Stimulated activated CD8-positive, alpha-beta memory T cell treated with anti-CD3 and anti-CD28 coated beads, Interleukin-4, amount 100 ng/mL, for 1 hour (primary cell): Measurements from ENCODE around the gene SYNPR.
"Not testable (repeated sequence)": the region's sequence is repeated elsewhere in the genome, so short reads cannot be mapped to it uniquely, and the experiment has no call there.

Experiments used
- DNase-seq, 2 donors: peaks; one replicate each; pipeline ENCODE4 v3.0.0-alpha.2; 2020; ENCODE audit warnings: low read depth in 2 of 2, low spot score in 1 of 2

SYNPR gene

DNA sequence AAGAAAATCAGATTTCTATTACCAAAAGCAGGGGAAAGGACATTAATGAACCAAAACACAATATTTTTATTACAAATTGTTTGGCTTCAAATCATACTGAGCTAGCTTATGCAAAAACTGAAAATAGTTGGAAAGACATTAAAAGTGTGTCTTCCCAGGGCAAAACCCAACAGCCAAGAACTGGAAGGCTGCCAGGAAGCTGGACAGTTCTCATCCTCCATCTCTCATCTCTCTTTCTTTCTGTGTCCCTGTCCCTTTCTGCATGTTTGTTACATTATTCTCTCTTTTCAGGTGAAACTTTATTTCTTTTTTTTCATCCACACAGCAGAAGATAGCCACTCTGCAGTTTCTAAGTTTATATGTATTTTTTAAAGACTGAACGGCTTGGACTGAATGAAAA lies 333.3 kb downstream of the SYNPR start:
- DNase-seq = no peak

DNA sequence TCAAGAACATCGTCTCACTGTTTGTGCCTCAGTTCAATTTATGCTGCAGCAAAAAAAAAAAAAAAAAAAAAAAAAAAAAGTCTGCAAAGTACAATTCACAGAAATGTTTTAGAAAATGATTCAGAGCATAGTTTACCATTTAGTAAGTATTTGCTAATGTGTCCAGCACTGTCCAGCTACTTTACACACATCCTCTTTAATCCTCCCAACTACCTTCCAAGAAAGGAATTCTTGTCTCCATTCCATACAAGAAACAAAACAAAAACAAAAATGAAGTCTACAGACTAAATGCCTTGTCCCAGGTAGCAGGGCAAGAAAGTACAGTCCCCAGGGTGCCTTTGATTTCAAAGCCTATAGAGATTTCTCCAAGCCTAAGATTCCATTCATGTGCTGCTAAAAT lies 335.5 kb downstream of the SYNPR start:
- no peak for DNase-seq

DNA sequence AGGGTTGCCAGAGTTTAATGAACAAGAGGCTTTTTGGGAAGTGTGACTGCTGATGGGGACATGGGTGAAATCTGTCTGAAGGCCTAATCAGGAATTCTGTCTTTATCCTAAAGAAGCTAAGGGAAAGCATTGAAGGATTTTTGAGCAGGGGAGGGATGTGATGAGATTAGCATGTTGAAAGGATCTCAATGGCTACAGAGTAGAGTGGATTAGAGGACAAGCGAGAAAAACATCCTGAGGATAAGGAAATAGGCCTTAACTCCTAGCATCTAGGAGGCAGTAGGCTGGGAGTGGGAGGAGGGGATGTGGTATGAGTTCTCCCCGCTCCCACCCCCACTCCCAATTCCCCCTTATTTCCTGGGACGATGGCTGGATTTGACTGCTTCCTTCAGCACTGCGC lies 339.3 kb downstream of the SYNPR start:
- no peak for DNase-seq

DNA sequence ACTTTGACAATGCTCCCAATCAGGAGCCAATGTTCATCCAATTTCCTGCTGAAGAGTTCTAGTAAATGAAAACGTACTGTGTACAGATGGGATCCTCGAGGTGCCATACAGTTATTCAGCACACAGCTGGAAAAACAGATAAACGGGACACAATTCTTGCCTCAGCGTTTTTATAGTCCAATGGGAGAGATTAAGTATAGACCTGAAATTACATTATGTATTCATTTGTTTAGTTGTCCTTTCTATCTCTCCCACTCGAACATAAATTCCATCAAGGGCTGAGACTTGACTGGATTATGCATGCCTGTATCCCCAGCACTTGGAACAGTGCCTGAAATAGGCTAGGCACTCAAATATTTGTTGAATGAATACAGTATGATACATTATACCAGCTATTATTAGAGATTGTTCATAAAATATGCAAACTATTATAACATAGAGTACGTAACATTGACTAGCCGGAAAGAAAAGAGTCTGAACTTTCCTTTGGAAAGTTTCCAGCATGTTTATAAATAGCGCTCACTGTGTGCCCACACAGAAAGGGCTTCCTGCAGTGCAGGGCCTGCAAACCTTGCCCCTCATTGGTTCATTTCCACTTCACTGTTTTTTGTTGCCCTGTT lies 346.9 kb downstream of the SYNPR start:
- no peak for DNase-seq

DNA sequence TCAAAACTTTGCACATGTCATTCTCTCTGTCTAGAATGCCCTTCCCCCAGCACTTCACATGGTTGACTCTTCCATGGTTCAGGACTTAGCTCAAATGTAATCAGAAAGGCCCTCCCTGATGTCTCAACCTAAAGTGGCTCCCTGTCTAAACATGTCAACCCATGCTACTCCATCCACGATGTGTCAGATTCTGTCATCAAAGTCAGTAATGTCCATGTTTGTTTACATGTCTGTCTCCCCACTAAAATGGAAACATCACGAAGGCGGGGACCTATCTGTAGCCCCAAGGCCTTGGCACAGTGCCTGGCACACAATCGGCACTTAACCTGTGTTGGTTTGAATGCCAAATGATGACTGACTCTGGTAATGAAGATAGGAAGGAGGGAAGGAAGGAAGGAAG lies 353.6 kb downstream of the SYNPR start:
- DNase-seq = no peak

DNA sequence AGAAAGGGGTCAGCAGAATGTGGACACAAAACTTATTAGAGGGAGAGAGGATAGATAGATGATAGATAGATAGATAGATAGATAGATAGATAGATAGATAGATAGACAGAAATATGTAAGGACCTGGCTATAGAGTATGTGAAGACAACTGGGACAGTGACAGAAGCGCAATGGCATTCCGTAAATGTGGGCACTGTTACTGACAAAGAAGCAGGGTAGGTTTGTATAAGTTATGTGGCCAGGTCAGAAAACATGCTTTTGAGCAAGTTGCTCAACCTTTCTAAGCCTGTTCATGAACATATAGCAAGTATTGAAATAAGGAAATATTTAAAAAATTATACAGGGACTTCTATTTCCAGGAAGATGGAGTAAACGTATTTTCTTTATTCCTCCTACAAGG lies 357.1 kb downstream of the SYNPR start:
- DNase-seq = no peak

DNA sequence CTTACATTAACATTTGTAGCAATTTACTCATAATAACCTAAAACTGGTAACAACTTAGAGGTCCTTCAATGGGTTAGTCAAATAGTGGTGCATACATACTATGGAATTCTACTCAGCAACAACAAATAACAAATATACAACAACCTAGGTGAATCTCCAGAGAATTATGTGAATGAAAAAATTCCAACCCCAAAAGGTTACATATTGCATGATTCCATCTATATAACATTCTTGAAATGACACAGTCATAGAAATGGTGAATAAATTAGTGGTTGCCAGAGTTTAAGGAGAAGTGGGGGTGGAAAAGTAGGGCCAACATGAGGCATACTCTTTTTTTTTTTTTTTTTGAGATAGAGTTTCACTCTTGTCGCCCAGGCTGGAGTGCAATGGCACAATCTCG lies 361.7 kb downstream of the SYNPR start:
- DNase-seq = no peak

DNA sequence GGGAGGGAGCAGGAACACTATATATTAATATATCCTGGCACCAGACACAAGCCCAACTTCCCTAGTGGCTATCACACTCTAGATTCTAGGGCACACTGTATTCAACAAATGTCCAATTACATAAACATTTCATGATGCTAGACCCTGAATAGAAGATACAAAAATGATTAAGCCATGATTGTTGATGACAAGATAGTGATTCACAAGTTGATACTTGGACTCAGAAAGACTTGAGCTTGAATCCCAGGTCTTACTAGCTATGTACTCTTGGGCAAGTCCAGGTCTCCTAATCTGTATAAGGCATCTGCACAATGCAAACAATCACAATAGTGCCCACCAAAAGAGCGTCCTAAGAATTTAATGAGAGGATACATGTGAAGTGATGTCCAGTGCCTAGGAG lies 364.4 kb downstream of the SYNPR start:
- no peak for DNase-seq

DNA sequence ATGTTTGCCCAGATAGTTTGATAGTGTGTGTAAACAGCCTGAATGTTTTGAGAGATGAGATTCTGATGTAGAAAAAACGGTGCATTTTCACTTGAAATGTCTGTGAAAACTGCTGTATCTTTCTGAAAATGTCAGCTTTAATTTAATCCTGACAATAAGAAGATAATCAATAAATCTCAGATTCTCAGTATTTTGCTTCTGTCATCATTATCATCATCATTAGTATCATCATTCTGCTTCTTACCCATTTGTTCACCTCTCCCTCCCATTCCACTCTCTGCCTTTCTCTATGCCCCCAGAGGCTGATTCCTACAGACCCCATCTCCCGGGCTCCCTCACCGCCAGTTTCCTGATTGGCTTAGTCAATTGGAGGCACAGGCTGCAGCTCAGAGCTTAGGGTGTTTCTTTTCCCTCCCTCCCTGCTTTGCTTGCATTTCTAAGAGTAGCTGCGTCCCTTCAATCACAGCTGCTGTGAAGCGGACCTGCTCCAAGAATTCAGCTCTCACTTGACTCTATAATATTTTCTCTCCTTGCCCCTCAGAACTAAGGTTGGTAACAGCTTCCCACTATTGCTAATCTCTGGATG lies 366.2 kb downstream of the SYNPR start:
- no peak for DNase-seq

DNA sequence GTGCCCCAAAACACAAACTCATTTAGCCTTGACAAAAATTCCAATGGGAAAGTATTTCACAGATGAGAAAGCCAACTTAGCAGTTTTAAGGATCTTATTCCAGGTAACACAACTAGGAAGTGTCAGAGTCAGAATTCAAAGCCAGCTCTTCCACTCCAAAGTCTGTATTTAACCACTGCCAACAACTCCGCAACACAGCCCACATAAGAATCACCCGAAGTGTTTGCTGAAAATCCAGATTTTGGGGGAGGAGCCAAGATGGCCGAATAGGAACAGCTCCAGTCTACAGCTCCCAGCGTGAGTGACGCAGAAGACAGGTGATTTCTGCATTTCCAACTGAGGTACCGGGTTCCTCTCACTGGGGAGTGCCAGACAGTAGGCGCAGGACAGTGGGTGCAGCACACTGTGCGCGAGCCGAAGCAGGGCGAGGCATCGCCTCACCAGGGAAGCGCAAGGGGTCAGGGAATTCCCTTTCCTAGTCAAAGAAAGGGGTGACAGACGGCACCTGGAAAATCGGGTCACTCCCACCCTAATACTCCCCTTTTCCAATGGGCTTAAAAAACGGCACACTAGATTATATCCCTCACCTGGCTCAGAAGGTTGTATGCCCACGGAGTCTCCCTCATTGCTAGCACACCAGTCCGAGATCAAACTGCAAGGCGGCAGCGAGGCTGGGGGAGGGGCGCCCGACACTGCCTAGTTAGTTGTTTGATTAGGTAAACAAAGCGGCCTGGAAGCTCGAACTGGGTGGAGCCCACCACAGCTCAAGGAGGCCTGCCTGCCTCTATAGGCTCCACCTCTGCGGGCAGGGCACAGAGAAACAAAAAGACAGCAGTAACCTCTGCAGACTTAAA lies 367.0 kb downstream of the SYNPR start:
- not testable (repeated sequence) for DNase-seq

DNA sequence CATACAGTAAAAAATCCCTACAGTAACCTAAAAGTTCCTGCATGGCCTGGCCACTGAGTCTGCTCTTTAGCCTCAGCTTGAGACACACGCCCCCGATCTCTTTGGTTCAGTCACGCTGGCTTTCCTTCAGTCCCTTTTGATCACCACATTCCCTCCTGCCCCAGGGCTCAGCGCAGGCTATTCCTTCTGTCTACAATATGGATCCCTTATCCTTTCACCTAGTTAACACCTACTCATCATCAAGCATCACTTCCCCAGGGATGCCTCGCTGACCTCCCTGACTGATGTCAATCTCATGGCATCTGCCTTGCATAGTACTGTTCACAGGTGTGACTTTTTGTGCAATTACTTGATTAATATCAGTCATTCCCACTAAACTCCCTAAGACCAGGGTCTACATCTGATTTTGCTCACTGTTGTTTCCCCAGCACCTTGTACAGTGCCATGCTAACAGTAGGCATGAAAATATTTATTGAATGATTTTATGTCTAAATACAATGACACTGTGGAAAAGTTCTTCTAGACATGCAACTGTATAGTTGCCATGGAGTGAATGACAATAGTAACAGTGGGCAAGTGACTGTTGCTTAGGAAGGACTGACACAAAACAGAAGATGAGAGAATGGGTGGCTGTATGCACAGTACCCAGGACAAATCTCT lies 374.1 kb downstream of the SYNPR start, which contains the start of gene SNTN:
TSS of gene SNTN (plus strand) at position 610 of the 660 bp plus-strand sequence. CDS start at position 623, 13 bp downstream.
- no peak for DNase-seq

DNA sequence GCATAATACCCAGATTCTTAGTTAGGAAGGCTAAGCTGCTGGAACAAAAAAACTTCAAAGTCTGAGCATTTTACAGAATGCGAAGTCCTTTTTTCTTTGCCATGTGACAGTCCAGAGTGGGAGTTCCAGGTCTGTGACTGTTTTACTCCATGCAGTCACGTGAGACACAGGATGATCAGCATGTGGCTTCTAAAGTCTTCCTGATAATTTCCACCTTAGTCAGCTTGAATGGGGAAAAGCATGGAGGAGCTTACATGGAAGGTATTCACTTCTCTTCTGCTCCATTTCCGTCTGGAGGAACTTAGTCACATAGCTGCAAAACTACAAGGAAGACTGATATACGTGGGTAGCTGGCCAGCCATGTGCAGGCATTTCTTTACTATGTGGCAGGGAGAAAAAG lies 376.1 kb downstream of the SYNPR start:
- no peak for DNase-seq

DNA sequence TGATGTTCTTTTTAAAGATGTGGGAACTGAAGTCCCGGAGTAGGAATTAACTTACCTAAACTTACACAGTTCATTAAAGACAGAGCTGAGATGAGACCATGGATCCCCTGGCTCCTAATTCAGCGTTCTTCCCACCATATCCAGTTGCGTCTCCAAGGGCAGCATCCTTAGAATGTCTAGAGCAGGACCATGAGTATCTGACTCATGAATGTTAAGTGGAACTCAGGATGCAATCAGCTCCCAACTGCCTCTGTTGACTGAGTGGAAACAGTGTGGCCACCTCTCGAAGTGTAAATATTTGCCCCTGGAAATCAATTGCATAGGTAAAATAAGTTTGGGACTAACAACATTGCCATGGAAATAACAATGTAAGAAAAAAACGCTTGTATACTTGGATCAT lies 376.8 kb downstream of the SYNPR start:
- no peak for DNase-seq

DNA sequence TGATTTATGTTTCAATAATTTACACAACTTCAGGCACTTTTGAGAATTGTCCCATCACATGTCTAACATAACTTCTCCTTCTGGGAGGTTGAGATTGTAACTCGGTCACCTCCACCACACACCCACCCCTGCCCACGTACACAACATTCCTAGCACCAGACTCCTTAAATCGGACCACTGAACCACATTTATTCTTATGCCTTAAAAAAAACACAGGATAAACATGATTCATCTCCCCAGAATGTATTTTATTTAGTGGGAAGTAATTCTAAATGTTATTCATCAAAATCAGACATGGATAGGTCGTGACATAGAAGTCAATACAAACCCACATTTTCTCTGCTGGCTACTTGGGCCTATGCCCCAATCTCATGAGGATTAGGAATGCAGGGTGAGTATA lies 377.4 kb downstream of the SYNPR start:
- no peak for DNase-seq

DNA sequence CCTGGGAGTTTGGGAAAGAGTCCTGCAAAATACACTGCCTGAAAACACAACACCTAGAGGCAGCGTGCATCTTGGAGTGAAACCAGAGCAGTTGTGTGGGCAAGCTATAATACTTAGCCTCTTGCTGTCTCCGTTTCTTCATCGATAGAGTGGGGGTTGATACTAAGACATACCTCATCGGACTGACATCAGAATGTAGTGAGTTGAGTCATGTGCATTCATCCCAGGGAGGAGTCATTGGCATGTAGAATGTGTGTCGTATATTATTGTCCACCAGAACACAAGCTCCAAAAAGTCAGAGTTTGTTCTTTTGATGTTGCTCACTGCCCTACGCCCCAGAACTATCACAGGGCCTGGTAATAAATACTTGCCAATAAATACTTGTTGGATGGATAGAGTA lies 378.7 kb downstream of the SYNPR start:
- DNase-seq = no peak

DNA sequence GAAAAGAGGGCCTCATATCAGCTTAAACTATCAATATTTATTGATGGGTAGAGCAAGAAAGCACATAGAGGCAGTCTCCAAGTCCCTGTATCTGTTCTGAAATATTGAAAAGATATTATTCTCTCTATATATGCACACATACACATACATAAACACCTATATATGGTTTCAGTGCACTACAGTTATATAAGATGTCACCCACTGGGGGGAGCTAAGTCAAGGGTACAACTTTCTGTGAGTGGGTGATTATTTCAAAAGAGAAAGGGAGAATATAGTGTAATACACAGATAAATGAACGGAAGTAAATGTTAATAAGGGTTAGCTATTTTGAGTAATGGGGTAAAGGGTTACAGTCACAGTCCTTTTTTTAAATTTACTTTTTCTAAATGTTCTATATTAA lies 383.1 kb downstream of the SYNPR start:
- DNase-seq = no peak

DNA sequence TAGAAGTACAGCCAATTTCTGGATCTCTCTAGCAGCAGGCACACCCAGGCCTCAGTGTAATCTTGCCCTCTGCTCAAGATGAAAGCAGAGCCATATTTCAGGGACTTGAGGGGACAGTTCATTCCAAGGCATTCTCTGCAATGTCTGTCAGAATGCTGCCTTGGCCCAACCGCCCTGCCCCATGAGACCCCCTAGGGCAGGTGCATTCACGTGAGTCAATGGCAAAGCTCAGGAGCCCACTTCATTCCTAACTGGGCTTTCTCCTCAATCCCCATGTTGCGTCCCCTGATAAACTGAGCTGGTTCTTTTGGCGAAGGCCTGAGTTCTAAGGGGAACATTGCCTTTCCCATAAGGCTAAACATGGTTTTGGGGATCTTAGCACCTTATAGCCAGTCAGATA lies 383.9 kb downstream of the SYNPR start:
- DNase-seq = no peak

DNA sequence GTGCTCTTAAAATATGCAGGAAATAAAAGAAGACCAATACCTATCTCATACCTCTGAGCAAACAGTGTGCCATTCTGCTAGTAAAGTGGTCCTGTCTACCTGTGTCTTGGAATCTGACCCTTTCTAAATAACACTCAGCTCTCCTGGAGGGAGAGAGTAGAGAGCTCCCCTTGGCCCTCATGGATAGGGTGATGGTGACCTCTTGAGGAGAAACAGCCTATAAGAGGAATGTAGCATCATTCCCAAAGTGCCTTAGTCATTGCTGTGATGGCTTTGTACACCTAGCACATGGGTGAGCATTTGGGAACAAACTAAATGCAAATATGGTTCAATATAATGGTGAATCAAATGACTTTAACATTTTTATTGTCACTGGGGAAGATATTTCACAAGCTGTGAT lies 384.4 kb downstream of the SYNPR start:
- DNase-seq = no peak
